ENCODE results near the gene DNPEP. TPM values are rescaled to one million over a fixed set of nuclear protein-coding genes. Genes with fewer than 3 reads are reported as not detected.

DNPEP gene
- total RNA-seq, 1 donor from 2014 or later = 13.9 TPM

GRCh38 chr2:219323434-219323833 lies 64.3 kb downstream of the DNPEP start:
- DNase-seq (ENCODE audit: low spot score in 2 of 2) (no peak), FAIRE-seq (no peak)

Small RNAs within 50 kb of the gene (small RNA-seq; reads per million reads assigned to genes)
- gene AC053503.3 = not detected

Other genes starting within 250 kb of the DNPEP start
- gene NHEJ1, start 227.1 kb downstream of the DNPEP start, total RNA-seq = 8.6 TPM
- under 0.01 TPM for gene SLC23A3, start 217.9 kb downstream of the DNPEP start, total RNA-seq
- gene CNPPD1, start 211.0 kb downstream of the DNPEP start, total RNA-seq = 32.2 TPM
- 73.4 TPM for gene RETREG2, start 209.6 kb downstream of the DNPEP start, total RNA-seq
- 10.2 TPM for gene ZFAND2B, start 181.1 kb downstream of the DNPEP start, total RNA-seq
- gene ABCB6, start 169.0 kb downstream of the DNPEP start, total RNA-seq = 28.1 TPM
- 19.6 TPM for gene ATG9A, start 158.3 kb downstream of the DNPEP start, total RNA-seq
- 34.2 TPM for gene ANKZF1, start 158.1 kb downstream of the DNPEP start, total RNA-seq
- gene GLB1L, start 142.5 kb downstream of the DNPEP start, total RNA-seq = 4.9 TPM
- gene STK16, start 142.4 kb downstream of the DNPEP start, total RNA-seq = 12.2 TPM
- not detected for gene TUBA4B, start 134.7 kb downstream of the DNPEP start, total RNA-seq
- gene TUBA4A, start 134.0 kb downstream of the DNPEP start, total RNA-seq = 2.0 TPM
- gene DNAJB2, start 108.5 kb downstream of the DNPEP start, total RNA-seq = 46.1 TPM
- gene PTPRN, start 78.5 kb downstream of the DNPEP start, total RNA-seq = 24.5 TPM
- gene RESP18, start 55.2 kb downstream of the DNPEP start, total RNA-seq = 0.82 TPM
- 0.41 TPM for gene DES, start 30.5 kb upstream of the DNPEP start, total RNA-seq
- 13.0 TPM for gene SPEG, start 46.9 kb upstream of the DNPEP start, total RNA-seq
- 13.0 TPM for gene GMPPA, start 111.0 kb upstream of the DNPEP start, total RNA-seq
- gene ASIC4, start 126.6 kb upstream of the DNPEP start, total RNA-seq = 2.9 TPM
- gene CHPF, start 155.9 kb upstream of the DNPEP start, total RNA-seq = 24.1 TPM
- 14.7 TPM for gene TMEM198, start 156.1 kb upstream of the DNPEP start, total RNA-seq
- 40.4 TPM for gene OBSL1, start 183.6 kb upstream of the DNPEP start, total RNA-seq
- gene INHA, start 184.4 kb upstream of the DNPEP start, total RNA-seq = 0.41 TPM
- gene STK11IP, start 209.9 kb upstream of the DNPEP start, total RNA-seq = 13.0 TPM
- 31.8 TPM for gene SLC4A3, start 239.7 kb upstream of the DNPEP start, total RNA-seq

All from frontal cortex (tissue), 4 donors.